Kidney (tissue), 14 donors: Measurements from ENCODE around the gene ACTRT2. TPM values are rescaled to one million over a fixed set of nuclear protein-coding genes. Genes with fewer than 3 reads are reported as not detected.

ENCODE experiments used
- DNase-seq, 5 donors: peaks; one replicate each; pipeline ENCODE4 v3.0.0-alpha.2; 2013 to 2020
- FAIRE-seq: peaks from 2 replicates; lab custom pipeline; 2012; peaks lifted over from hg19 to GRCh38; lab: Jason Lieb, UNC
- H3K27ac ChIP-seq, 2 donors: one replicate each; pipeline ENCODE4 v1.7.0; 2013; ENCODE audit warnings: low read depth in 2 of 2, low read length in 2 of 2, inconsistent platforms in 1 of 2
- H3K27me3 ChIP-seq: one replicate; pipeline ENCODE4 v1.7.1; 2013; ENCODE audit warnings: low read length, inconsistent platforms; ENCODE audit not compliant: control insufficient read depth, insufficient read depth
- H3K36me3 ChIP-seq, 3 donors: one replicate each; pipeline versions ENCODE4 v1.7.0 to v1.7.1; 2013; ENCODE audit warnings: low read length in 3 of 3, control low read depth in 1 of 3, inconsistent platforms in 1 of 3; ENCODE audit not compliant: insufficient read depth in 3 of 3, control insufficient read depth in 2 of 3
- H3K4me1 ChIP-seq, 3 donors: one replicate each; pipeline versions ENCODE4 v1.7.0 to v1.7.1; 2013; ENCODE audit warnings: low read length in 3 of 3, inconsistent platforms in 1 of 3, low read depth in 1 of 3; ENCODE audit not compliant: control insufficient read depth in 2 of 3, insufficient read depth in 2 of 3
- H3K4me3 ChIP-seq, 3 donors: one replicate each; pipeline versions ENCODE4 v1.7.0 to v1.8.1; 2013; ENCODE audit warnings: low read length in 3 of 3, control low read depth in 1 of 3, inconsistent platforms in 1 of 3
- H3K9ac ChIP-seq, 3 donors: one replicate each; pipeline versions ENCODE4 v1.7.0 to v1.7.1; 2013; ENCODE audit warnings: low read length in 3 of 3, control low read depth in 1 of 3, inconsistent platforms in 1 of 3
- H3K9me3 ChIP-seq, 3 donors: one replicate each; pipeline versions ENCODE4 v1.7.0 to v1.7.1; 2013; ENCODE audit warnings: low read length in 3 of 3, control low read depth in 1 of 3, inconsistent platforms in 1 of 3; ENCODE audit not compliant: control insufficient read depth in 2 of 3, insufficient read depth in 1 of 3
- CTCF ChIP-seq: IDR thresholded peaks from 3 replicates; pipeline ENCODE4 v1.5.1; 2012; ENCODE audit warnings: mild to moderate bottlenecking, moderate library complexity, borderline replicate concordance; ENCODE audit not compliant: insufficient read depth; ENCODE audit errors: extremely low read depth
- intact Hi-C: fragments of 100-400 bp; cut with DNase I; formaldehyde crosslinking; loops from one replicate; pipeline ENCODE4 v1.11.1; 2022
- polyA plus RNA-seq: library from polyadenylated mRNA; stranded (reverse); fragments of 350-450 nt; fragmentation: Illumina TruSeq; extraction: RNeasy Lipid Tissue Mini Kit (QIAGEN cat#74804); gene quantifications from one replicate; pipeline ENCODE4 v1.2.3, GENCODE V29; 2014; ENCODE audit warnings: low read depth, low replicate concordance; ENCODE audit not compliant: insufficient read depth
- total RNA-seq: library from RNA; stranded (reverse); fragmentation: NEBNext Ultra II Directional; extraction: Animal tissue kit (Norgen Biotek cat#: 25700); gene quantifications from one replicate; pipeline ENCODE4 v1.2.1, GENCODE V29; 2021
- donor health status: control.
- donor health status: control.
- donor health status: control.
- donor health status: control.
- donor health status: control.
- donor health status: DM: yes; HTN: yes; CAD: no.
- donor health status: Normal renal cell carcinoma (clear cell type).

The ACTRT2 gene
- total and polyA plus RNA-seq, 2 donors from 2014 or later: not detected

- no peak for FAIRE-seq
- no peak for TF ChIP-seq CTCF
- no peak overlapping the region for H3K27ac ChIP-seq
- no peaks in the 10 kb centered on the region for H3K9me3 ChIP-seq
- peaks cover 2% of the 10 kb centered on the region for H3K27me3 ChIP-seq
- no peak overlapping the region for H3K4me3 ChIP-seq
- H3K4me1 ChIP-seq: no peaks in the 10 kb centered on the region
- H3K36me3 ChIP-seq: no peaks in the 10 kb centered on the region
- peak in 2 of 5 donors; percentile 37 to 51 for DNase-seq
- intact Hi-C loops: loop anchor here (10.0 kb wide), 1 partner anchor 411 kb away; no protein-coding TSS in a partner anchor
- H3K9ac ChIP-seq: no peak overlapping the region
Observed at GRCh38 chr1:3013371-3014049, 7.8 kb upstream of the ACTRT2 start.

GRCh38 chr1:3014050-3014440 lies 7.2 kb upstream of the ACTRT2 start:
- no peak for FAIRE-seq
- no peak for TF ChIP-seq CTCF
- H3K27me3 ChIP-seq: peaks cover 2% of the 10 kb centered on the region
- no peaks in the 10 kb centered on the region for H3K36me3 ChIP-seq
- H3K4me3 ChIP-seq: no peak overlapping the region
- H3K9me3 ChIP-seq: no peaks in the 10 kb centered on the region
- intact Hi-C loops: loop anchor here (10.0 kb wide), 1 partner anchor 411 kb away; no protein-coding TSS in a partner anchor
- peak in 1 of 5 donors; percentile 44 for DNase-seq
- no peak overlapping the region for H3K27ac ChIP-seq
- no peak overlapping the region for H3K9ac ChIP-seq
- no peaks in the 10 kb centered on the region for H3K4me1 ChIP-seq

GRCh38 chr1:3014443-3015268 lies 6.6 kb upstream of the ACTRT2 start:
- DNase-seq (peak in 1 of 5 donors; percentile 48), FAIRE-seq (no peak)
- TF ChIP-seq CTCF: no peak
- Histone ChIP-seq H3K4me3 (no peak overlapping the region), H3K9ac (no peak overlapping the region), H3K36me3 (no peaks in the 10 kb centered on the region), H3K4me1 (no peaks in the 10 kb centered on the region), H3K27me3 (peaks cover 2% of the 10 kb centered on the region), H3K9me3 (no peaks in the 10 kb centered on the region), H3K27ac (no peak overlapping the region)
- intact Hi-C loops: loop anchor here (10.0 kb wide), 1 partner anchor 410 kb away; no protein-coding TSS in a partner anchor
